ENCODE measurements around the gene RBM20.

DNA sequence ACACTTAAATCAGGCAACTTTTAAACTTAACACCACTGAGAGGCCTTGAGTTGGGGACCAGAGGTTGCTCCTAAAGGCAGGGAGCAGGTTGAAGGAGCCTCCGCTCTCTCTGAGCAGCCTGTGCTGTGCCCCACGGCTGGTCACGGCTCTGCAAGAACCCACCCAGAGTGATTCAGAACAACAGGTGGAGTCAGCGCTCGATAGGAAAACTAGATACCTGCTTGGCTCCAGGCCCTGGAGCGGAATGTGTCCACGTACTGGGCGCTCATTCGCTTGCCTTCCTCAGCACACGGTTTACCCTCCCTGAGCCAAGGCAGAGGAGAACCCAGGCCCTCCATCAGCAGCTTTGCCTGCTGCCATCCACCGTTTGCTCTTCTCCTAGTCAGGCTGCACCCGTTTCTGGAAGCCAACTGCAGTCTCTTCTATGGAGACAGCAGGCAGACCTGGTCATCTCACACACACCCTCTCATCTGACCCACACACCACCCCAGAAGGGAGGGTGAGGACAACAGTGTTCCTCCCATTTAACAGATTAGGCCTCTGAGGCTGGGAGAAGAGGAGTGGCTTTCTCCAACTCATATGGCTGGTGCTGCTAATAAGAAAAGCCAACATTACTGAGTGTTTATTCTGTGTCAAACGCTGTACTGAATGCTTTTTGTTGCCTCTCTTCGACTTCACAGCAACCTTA is 189.9 kb downstream of the RBM20 start:
- TF ChIP-seq EZH2phosphoT487 (IDR thresholded peaks at IDR 0.05; ENCODE audit: insufficient read depth, low read depth) (no peak), EZH2 (IDR thresholded peaks at IDR 0.05; ENCODE audit: insufficient read depth, poor library complexity, severe bottlenecking) (no peak)
